GM18867 (cell line): ENCODE data around the gene PTTG1IP.
"Not testable (repeated sequence)": the region's sequence is repeated elsewhere in the genome, so short reads cannot be mapped to it uniquely, and the experiment has no call there.

Experiments
- ATAC-seq: cut with Tn5 transposase; IDR thresholded peaks from one replicate; pipeline ENCODE4 v1.9.1; 2021; ENCODE audit warnings: mild to moderate bottlenecking, moderate library complexity; ENCODE audit not compliant: unreplicated experiment

PTTG1IP gene

DNA sequence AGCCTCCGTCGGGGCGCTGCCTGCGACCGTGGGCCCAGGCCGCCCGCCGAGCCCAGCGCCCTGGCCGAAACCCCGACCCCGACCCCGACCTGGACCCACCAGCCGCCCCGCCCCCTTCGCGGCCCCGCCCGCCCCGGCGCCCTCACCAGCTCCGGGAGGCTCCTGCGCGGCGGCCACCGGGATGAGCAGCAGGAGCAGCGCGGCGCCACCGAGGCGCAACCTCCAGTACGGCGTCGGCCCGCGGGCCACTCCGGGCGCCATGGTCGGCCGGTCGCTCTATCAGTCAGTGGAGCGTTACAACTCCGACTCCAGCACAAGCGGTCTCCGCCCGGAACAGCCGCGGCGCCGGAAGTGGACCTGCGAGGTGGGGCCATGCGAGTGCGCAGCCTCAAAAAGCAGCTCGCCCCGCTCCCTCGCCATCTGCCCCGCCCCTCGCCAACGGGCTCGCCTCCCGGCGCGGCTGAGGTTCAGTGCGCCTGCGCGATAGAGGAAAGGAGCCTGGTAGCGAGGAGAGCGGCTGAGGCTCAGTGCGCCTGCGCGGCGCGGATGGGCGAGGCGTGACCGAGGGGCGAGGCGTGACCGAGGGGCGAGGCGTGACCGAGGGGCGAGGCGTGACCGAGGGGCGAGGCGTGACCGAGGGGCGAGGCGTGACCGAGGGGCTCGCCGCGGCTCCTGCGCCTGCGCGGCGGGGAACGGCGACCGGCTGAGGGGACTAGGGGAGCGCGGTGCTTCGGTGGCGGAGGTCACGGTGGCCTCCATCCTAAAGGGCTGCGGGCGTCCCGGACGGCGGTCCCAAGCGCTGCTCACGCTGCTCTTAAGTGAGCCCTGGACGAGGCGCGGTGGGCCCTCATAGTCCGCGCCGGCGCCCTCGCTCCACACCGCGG, at the start of gene PTTG1IP:
TSS of gene PTTG1IP (minus strand) at position 335 of the 884 bp plus-strand sequence. CDS start at position 261, 74 bp downstream.
- ATAC-seq: peak; percentile 83

GRCh38 chr21:44921928-44922327, 48.4 kb upstream of the PTTG1IP start:
- ATAC-seq: no peak

GRCh38 chr21:44920694-44921604, 47.5 kb upstream of the PTTG1IP start, which contains the start of gene ITGB2:
Gene ITGB2 (minus strand): TSS chr21:44920899. CDS start chr21:44910782, 10,117 bp downstream.
- ATAC-seq: no peak

DNA sequence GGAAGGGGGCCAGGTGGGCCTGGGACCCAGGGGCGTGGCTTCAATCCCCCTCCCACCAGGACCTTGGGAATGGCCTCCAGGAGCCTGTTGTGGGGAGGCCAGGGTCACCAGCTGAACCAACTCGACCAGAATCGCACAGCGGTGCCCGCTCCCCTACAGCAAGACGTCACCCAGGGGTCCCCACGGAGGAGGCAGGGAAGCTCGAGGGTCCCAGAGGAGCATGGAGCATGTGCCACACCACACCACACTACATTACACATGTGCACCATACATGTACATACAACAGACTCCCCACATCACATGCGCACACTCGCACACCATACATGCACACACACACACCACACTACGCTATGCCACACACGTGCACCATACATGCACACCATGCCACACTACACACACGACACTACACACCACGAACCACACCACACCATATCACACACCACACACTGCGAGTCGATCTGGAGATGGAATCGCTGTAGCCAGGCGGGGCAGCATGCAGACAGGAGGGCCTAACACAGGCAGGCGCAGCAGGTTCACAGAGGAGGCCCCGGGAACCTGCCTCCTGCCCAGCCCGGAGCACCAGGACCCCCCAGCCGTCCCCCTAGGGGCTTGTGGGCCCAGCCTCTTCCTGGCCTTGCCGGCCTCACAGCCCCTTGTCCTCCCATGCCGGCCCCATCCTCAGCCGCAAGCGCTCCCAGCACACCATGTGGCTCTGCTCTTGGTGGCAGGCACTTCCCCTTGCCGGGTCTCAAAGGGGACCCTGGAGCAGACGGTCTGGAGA, 46.6 kb upstream of the PTTG1IP start:
- no peak for ATAC-seq

GRCh38 chr21:44919111-44919912, 45.8 kb upstream of the PTTG1IP start:
- no peak for ATAC-seq

GRCh38 chr21:44918581-44919033, 45.1 kb upstream of the PTTG1IP start:
- no peak for ATAC-seq

DNA sequence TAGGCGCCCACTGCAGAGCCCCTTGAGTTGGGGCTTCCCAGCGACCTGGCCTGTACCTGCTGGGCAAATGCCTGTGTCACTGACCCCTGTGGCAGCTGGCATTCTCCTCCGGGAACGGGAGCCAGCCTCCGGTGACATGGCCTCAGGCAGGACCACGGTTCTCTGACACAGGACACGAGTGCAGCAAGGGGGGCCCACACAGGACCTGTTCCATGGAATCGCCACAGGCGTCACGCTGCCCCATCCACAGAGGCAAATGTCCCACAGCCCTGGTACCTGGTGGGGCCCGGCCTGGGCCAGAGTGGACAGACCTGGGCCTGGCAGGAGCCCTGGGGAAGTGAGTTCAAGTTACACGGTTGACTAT, 44.6 kb upstream of the PTTG1IP start:
- no peak for ATAC-seq

GRCh38 chr21:44917446-44918106, 44.1 kb upstream of the PTTG1IP start:
- no peak for ATAC-seq

DNA sequence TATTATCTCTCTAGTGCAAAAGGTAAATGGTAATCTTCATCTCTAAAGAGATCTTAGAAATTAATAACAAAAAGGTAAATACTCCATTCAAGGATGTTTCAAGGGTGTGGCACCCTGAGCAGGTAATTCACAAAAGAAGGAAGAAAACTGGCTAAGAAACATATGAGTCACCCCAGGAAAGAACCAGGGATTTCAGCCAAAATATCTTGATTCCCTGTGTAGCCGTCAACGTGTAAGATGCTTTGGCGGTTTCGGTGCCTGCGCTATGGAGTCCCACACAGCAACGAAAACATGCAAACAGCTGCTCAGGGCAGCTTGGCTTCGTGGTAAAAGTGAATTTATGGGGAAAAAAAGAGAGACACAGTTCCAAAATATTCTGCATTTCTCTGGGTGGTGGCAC, 43.5 kb upstream of the PTTG1IP start:
- ATAC-seq: no peak

- peak; percentile 59 for ATAC-seq
Observed at GRCh38 chr21:44914176-44914874, 40.8 kb upstream of the PTTG1IP start.

GRCh38 chr21:44913425-44914175, 40.1 kb upstream of the PTTG1IP start:
- ATAC-seq: no peak

DNA sequence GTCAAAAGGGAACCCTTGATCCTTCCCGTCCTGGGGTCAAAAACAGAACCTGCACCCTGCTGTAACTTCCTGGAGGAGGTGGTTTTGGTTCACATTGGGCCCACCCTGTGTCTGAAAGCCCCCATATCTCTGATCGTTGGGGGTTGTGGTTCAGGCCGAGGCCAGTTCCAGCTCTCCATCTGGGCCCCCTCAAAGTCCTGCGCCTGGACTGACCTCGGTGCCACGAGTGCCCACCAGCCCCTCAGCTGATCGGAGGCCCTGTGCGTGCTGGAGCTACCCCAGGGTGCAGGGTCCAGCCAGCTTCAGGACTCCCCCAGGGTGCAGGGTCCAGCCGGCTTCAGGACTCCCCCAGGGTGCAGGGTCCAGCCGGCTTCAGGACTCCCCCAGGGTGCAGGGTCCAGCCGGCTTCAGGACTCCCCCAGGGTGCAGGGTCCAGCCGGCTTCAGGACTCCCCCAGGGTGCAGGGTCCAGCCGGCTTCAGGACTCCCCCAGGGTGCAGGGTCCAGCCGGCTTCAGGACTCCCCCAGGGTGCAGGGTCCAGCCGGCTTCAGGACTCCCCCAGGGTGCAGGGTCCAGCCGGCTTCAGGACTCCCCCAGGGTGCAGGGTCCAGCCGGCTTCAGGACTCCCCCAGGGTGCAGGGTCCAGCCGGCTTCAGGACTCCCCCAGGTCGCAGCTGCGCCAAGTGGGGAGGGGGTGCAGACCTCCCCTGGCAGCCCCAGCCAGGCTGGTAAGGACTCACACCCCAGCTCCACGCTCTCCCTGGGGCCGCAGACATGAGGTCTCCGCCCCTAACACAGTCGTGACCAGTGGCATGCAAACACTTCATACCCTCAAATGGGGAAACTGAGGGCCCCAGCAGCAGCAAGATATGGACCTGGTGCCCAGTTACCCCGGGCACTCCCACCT, 39.3 kb upstream of the PTTG1IP start:
- ATAC-seq: not testable (repeated sequence)

DNA sequence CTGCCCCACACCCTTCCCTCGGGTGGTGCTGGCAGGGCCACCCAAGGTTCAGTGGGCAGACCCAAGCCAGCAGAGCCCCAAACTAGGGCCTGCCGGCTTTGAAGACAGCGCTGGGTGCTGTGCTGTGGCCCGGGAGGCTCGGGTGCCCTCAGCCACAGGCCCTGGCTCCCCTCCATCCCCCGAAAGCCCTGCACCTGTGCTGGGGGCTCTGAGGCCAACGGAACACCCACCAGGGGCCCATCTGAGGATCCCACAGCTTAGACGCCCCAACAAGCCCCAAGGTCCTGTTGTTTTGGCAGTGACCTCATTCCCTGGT, 38.6 kb upstream of the PTTG1IP start:
- no peak for ATAC-seq

DNA sequence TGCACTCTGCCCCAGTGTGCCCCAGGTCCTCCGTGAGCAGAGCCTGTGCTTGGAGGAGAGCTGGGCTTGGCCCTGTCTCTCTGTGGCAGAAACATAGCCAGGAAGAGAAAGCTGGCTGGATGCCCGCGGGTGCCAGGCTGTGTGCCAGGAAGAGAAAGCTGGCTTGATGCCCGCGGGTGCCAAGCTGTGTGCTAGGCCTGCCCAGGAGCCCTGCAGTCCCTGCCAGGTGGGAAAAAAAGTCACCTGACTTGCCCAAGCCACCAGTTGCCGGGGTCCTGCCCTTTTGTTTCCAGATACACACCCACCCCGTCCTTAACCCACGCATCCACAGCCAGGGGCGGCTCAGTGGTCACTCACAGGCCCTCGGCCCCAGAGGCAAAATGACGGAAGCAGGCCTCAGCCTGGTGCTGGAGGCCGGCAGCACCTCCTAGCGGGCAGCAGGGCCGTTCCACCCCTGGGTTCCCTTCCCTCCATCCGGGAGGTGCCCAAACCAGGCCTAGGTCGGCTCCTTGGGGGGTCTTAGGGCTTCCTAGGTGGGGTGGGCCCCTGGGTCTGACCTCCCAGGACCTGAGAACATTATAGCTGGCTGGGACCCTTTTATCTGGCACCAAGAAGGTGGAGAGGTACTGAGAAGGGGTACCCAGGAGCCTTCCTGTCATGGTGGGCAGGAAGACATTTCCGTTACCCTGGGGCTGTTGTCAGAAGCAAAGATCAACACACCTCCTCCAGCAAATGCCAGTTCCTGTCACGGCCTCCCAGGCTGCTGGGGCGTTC, 38.1 kb upstream of the PTTG1IP start:
- ATAC-seq: no peak

DNA sequence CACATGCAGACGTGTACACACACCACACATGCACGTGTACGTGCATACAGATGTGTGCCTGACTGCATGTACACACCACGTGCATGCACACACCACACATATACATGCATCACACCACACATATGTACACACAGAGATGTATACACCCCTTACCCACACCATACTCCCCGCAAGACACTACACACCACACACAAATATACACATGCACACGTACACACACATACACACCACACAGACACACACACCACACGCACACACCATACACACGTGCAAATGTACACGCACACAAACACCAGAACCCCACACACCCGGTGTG, 37.5 kb upstream of the PTTG1IP start:
- no peak for ATAC-seq

- no peak for ATAC-seq
Observed at GRCh38 chr21:44910229-44911067, 37.0 kb upstream of the PTTG1IP start.
